GM21367 (cell line): ENCODE results near the gene ADD3.
"Not testable (repeated sequence)": the region's sequence is repeated elsewhere in the genome, so short reads cannot be mapped to it uniquely, and the experiment has no call there.

Source experiments
- ATAC-seq: cut with Tn5 transposase; IDR thresholded peaks from one replicate; pipeline ENCODE4 v1.9.1; 2021; ENCODE audit not compliant: unreplicated experiment

ADD3 gene

GRCh38 chr10:110032801-110033700 lies 25.3 kb downstream of the ADD3 start:
- ATAC-seq: no peak

DNA sequence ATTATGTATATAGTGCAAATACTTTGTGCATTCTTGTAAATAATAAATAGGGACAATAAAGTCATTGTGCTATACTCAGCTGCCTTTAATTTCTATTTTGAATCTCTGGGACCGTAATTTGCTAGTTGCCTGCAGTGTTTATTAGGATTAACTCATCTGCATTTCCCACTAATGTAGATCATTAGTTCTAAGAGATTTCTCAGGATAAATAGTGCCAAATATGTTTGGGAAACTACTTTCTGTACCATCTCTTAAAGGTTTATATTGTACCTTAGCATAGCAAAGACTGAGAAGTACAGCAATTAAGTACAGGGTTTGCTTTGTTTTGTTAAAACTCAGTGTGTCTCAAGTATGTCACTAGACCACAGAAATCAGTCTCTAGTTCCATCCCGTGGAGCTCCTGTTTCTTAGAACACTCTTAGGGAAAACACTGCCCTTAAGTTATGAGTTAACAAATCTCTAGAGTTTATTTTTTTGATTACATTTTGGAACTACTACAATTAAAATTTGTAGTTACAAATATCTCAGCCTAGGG lies 26.0 kb downstream of the ADD3 start:
- ATAC-seq: no peak

- no peak for ATAC-seq
These were observed 26.8 kb downstream of the ADD3 start for GRCh38 chr10:110034596-110034995.

- ATAC-seq: no peak
These were observed 27.5 kb downstream of the ADD3 start for GRCh38 chr10:110035070-110035921.

DNA sequence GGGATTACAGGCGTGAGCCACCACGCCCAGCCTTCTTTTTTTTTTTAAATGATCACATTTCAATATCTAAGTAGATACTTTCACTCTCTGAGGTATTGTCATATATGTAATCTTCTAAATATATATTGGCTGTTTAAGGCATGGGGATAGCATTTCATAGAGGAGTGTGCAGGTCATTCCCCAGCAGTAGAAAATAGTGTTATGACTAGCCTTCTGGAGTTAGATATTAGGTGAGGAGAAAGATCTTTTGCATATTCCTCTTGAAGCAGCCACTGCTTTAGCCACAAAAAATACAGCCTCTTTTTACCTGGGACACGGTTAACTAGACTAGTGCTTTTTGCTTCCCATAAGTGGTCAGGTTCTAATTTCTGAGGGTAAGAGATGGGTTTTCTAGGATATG lies 28.9 kb downstream of the ADD3 start:
- peak; percentile 63 for ATAC-seq

GRCh38 chr10:110039254-110039653 lies 31.5 kb downstream of the ADD3 start:
- ATAC-seq: no peak

DNA sequence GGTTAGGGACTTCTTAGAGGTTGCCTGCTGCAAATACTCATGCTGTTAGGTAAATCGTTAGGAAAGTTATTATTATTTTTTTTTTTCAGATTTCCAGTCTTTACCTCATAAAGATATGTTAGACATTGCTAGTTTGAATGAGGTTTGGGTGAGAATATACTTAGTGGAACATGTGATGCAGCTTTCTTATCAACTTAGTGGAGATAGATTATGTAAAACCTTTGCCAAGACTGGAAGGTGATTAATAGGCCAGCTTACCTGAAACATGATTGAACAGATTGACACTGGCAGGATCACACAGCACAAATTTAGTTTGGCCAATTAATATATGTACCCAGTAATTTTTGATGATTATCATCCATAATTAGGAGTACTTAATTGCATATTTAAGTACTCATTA lies 32.3 kb downstream of the ADD3 start:
- no peak for ATAC-seq

- ATAC-seq: no peak
These were observed 33.1 kb downstream of the ADD3 start for GRCh38 chr10:110040767-110041478.

- ATAC-seq: no peak
These were observed 33.7 kb downstream of the ADD3 start for GRCh38 chr10:110041479-110041829.

DNA sequence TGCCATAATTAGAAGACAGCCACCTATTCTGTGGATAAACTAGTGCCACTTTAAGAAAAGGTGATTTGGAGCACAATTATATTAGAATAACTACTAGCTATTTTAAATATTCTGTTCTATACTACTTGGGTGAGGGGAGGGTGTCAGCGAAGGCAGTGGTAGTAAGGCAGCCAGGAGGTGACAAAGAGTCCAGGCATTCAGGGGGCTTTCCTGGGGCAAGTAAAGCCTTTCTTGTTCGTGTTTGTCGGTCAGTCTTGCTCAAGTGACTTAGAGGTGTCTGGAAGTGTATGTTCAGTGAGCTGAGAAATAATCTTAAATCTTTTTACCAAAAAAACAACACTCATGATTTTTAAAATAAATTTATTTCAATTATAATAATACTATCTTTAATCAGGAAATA lies 34.4 kb downstream of the ADD3 start:
- ATAC-seq: no peak

GRCh38 chr10:110042891-110043290 lies 35.1 kb downstream of the ADD3 start:
- ATAC-seq: no peak

GRCh38 chr10:110044681-110045080 lies 36.9 kb downstream of the ADD3 start:
- ATAC-seq: no peak

DNA sequence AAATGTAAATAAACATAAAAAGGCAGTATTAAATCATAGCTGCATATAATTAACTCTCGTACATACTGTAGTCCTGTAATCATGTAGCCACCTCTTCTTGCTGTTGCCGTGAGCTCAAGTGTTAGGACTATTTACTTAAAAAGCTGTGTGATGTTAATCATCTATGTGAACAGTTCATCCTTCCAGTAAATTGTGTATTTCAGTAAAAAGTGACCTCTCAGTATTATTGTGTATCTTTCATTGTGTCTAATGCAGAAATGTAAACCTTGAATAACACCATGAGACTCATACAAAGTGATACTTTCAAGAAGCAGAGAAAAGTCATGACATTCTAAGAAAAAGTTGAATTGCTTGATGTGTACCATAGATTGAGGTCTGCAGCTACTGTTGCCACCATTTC lies 38.0 kb downstream of the ADD3 start:
- ATAC-seq: no peak

- not testable (repeated sequence) for ATAC-seq
These were observed 40.4 kb downstream of the ADD3 start for GRCh38 chr10:110048145-110048544.

DNA sequence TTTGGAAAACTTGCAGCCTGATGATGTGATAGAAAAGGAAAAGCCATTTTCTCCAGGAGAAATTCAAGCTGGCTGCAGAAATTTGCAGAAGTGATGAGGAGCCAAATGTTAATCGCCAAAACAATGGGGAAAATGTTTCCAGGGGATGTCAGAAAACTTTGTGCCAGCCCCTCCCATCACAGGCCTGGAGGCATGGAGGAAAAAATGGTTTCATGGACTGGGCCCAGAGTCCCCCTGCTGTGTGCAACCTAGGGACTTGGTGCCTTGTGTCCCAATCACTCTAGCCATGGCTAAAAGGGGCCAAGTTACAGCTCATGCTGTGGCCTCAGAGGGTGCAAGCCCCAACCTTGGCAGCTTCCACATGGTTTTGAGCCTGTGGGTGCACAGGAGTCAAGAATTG lies 41.0 kb downstream of the ADD3 start:
- ATAC-seq: no peak

- not testable (repeated sequence) for ATAC-seq
These were observed 42.3 kb downstream of the ADD3 start for GRCh38 chr10:110049889-110050591.

DNA sequence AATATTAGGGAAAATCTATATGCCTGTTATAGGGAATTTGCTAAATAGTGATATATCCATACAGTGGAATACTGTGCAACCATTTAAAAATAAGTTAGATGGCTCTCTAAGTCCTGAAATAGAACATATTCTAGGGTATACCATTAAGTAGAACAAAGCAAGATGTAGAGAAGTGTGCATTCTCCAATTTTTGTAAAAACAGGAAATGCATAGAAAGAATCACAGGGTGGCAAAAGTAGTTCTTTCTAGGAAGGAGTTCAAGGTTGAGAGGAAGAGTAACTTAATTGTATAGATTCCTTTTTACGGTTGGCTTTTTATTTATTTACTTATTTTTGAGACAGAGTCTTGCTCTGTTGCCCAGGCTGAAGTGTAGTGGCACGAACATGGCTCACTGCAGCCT lies 43.7 kb downstream of the ADD3 start:
- no peak for ATAC-seq

- ATAC-seq: no peak
These were observed 45.1 kb downstream of the ADD3 start for GRCh38 chr10:110052916-110053315.

DNA sequence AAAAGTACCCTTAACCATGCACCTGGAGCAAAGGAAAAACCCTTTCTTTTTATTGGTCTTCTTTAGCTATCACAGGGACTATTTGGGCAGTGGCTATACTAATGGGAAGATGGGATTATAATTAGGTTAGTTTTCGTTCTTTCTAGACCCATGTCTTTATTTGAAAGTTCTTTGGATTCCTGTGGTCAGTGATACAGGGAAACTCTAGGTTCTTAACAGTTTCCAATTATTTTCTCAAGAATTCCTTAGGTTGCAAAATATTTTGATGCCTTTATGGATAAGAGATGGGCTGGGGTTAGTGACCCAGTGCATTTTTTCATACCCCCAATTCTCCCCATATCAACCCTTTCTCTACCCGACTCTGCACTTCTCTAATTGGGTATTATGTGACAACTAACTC lies 49.0 kb downstream of the ADD3 start:
- no peak for ATAC-seq

DNA sequence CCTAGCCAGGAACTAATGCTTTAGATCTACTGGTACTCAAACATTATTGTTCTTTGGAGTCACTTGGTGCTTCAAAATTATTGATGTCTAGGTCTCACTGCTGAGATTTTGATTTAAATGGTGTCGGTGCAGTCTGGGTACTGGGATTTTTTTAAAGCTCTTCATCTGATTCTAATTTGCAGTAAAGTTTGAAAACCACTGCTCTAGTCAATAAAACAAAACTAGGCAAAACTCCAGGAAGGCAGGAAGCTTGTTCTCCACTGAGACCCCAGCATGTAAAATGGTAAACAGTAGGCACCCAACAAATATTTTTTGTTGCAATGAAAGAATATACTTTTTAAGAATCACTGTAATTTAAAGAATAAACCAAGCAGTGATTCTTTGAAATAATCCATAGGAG lies 49.7 kb downstream of the ADD3 start:
- ATAC-seq: no peak

DNA sequence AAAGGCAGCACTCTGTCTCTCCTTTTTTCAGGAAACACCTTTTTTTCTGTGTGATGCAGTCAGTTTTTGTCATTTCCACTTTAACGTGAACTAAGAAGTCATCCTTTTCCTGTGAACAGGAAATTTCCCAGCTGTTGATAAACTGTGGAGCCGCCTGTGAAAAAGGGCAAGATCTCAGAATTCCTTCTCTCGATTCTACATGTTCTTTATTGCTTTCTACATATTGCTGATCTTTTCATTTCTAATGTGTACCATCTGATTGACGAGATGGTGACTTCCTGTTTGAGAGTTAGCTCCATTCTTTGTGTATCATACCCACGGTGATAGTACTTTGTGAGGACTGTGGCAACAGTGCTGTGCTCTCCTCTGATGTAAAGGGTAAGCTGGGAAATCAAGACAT lies 50.4 kb downstream of the ADD3 start:
- ATAC-seq: peak; percentile 41
